Type B pancreatic cell (in vitro differentiated cells): ENCODE measurements around the gene ENKD1. TPM values are rescaled to one million over a fixed set of nuclear protein-coding genes. Genes with fewer than 3 reads are reported as not detected.
A peak's percentile ranks its signal among the peaks of the same experiment; 100 is the strongest.

ENCODE experiments used
- DNase-seq: peaks from one replicate; pipeline ENCODE4 v3.0.0; 2021; ENCODE audit warnings: mixed read lengths; ENCODE audit not compliant: unreplicated experiment; ENCODE audit errors: extremely low spot score
- H3K27ac Mint-ChIP-seq: 2 replicates; pipeline ENCODE4 v1.8.0; 2021; ENCODE audit warnings: mild to moderate bottlenecking, mixed read lengths
- H3K27me3 Mint-ChIP-seq: 2 replicates; pipeline ENCODE4 v1.8.0; 2021; ENCODE audit warnings: mixed read lengths
- H3K36me3 Mint-ChIP-seq: 2 replicates; pipeline ENCODE4 v1.8.0; 2021; ENCODE audit warnings: mixed read lengths
- H3K4me1 Mint-ChIP-seq: one replicate; pipeline ENCODE4 v1.8.0; 2021; ENCODE audit warnings: mixed read lengths; ENCODE audit not compliant: unreplicated experiment
- H3K4me3 Mint-ChIP-seq: 2 replicates; pipeline ENCODE4 v1.8.0; 2021; ENCODE audit warnings: mild to moderate bottlenecking, mixed read lengths
- H3K9me3 Mint-ChIP-seq: 2 replicates; pipeline ENCODE4 v1.8.0; 2021; ENCODE audit warnings: mixed read lengths
- total RNA-seq: library from RNA; stranded (reverse); gene quantifications from 2 replicates; pipeline ENCODE4 v1.2.1, GENCODE V29; 2021; ENCODE audit warnings: low replicate concordance
- TF ChIP-seq, protein P1 (sequence below): fragments of 200-600 bp; sonication (generic); conservative IDR thresholded peaks from 2 replicates; pipeline ENCODE4 v1.5.0; 2021; ENCODE audit warnings: antibody characterized with exemption, mild to moderate bottlenecking

ENKD1 gene
- total RNA-seq, 1 donor from 2014 or later, result 18.8 TPM

DNA sequence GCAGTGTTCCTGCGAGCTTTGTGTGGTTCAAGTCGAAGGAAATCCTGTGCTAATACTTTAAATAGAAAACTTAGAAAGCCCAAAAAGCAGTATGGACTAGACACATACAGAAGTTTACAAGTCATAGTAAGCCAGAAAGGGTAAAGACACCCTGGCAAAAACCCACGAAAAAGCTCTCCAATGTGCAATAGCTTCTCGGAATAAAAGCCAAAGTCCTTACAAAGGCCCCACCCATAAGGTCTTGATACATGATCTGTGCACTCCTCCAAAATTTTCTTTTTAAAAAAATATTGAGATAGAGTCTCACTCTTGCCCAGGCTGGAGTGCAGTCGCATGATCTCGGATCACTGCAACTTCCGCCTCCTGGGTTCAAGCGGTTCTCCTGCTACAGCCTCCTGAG, 10.4 kb upstream of the ENKD1 start:
- no peaks in the 10 kb centered on the region for H3K9me3 Mint-ChIP-seq
- TF ChIP-seq, protein P1, sequence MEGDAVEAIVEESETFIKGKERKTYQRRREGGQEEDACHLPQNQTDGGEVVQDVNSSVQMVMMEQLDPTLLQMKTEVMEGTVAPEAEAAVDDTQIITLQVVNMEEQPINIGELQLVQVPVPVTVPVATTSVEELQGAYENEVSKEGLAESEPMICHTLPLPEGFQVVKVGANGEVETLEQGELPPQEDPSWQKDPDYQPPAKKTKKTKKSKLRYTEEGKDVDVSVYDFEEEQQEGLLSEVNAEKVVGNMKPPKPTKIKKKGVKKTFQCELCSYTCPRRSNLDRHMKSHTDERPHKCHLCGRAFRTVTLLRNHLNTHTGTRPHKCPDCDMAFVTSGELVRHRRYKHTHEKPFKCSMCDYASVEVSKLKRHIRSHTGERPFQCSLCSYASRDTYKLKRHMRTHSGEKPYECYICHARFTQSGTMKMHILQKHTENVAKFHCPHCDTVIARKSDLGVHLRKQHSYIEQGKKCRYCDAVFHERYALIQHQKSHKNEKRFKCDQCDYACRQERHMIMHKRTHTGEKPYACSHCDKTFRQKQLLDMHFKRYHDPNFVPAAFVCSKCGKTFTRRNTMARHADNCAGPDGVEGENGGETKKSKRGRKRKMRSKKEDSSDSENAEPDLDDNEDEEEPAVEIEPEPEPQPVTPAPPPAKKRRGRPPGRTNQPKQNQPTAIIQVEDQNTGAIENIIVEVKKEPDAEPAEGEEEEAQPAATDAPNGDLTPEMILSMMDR, result no peak
- H3K27ac Mint-ChIP-seq, result peak overlapping the region; percentile 88
- no peaks in the 10 kb centered on the region for H3K36me3 Mint-ChIP-seq
- H3K4me3 Mint-ChIP-seq, result no peak overlapping the region
- no peaks in the 10 kb centered on the region for H3K27me3 Mint-ChIP-seq
- peaks cover 22% of the 10 kb centered on the region for H3K4me1 Mint-ChIP-seq
- DNase-seq, result no peak

DNA sequence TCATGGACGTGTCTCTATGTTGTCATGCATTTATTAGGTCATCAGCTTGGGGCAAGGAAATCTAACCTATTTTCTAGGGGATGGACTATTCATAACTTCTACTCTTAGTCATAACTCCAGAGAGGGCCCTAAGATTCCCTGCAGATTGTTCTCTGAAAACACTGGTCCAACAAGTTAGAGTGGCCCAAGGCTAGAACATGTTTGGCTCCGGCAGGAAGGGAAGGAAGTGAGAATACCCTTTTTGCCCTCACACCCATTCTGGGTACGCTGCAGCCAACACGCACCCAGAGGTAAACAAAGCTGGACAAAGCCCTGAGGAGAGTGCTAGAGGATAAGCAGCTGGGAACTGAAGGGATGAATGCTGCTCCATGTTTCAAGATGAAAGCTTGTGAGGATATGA, 10.0 kb upstream of the ENKD1 start:
- H3K27me3 Mint-ChIP-seq, result no peaks in the 10 kb centered on the region
- peak overlapping the region; percentile 55 for H3K4me3 Mint-ChIP-seq
- no peaks in the 10 kb centered on the region for H3K36me3 Mint-ChIP-seq
- no peak for DNase-seq
- H3K27ac Mint-ChIP-seq, result peak overlapping the region; percentile 88
- H3K9me3 Mint-ChIP-seq, result no peaks in the 10 kb centered on the region
- TF ChIP-seq, protein P1, result no peak
- peaks cover 22% of the 10 kb centered on the region for H3K4me1 Mint-ChIP-seq

DNA sequence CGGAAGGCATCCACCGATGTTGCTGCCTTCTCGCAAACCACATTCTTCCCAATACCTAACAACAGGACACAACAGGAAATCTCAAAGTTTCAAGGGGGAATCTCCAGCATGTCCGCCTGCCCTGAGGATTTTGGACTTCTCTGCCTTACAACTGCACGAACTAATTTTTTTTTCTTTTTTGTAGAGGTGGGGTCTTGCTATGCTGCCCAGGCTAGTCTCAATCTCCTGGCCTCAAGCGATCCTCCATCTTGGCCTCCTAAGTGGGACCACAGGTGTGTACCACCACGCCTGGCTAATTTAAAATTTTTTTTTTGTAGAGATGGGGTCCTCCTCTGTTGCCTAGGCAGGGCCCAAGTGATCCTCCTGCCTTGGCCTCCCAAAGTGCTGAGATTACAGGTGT, 9.4 kb upstream of the ENKD1 start:
- no peaks in the 10 kb centered on the region for H3K27me3 Mint-ChIP-seq
- H3K36me3 Mint-ChIP-seq, result no peaks in the 10 kb centered on the region
- H3K9me3 Mint-ChIP-seq, result no peaks in the 10 kb centered on the region
- DNase-seq, result no peak
- H3K4me1 Mint-ChIP-seq, result peaks cover 22% of the 10 kb centered on the region
- no peak overlapping the region for H3K4me3 Mint-ChIP-seq
- peak overlapping the region; percentile 88 for H3K27ac Mint-ChIP-seq
- TF ChIP-seq, protein P1, result no peak

DNA sequence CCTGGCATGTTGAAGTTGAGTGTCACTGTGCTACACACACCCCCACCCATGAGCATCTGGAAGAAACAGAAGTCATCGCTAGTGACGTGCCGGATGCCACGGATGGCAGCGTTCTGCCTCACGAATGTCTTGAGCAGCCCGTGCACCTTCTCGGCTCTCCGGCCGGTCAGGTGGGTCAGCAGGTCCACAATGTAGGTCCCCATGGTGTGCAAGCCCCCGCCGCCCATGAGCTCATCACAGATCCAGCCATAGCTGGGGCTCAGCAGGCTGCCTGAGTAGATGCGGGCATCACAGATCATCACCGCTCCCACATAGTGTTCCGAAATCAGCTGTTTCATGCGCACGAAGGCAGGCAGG, 9.0 kb upstream of the ENKD1 start:
- H3K36me3 Mint-ChIP-seq, result no peaks in the 10 kb centered on the region
- H3K4me1 Mint-ChIP-seq, result peaks cover 22% of the 10 kb centered on the region
- H3K9me3 Mint-ChIP-seq, result no peaks in the 10 kb centered on the region
- H3K4me3 Mint-ChIP-seq, result no peak overlapping the region
- H3K27ac Mint-ChIP-seq, result no peak overlapping the region
- TF ChIP-seq, protein P1, result no peak
- H3K27me3 Mint-ChIP-seq, result no peaks in the 10 kb centered on the region
- DNase-seq, result no peak

DNA sequence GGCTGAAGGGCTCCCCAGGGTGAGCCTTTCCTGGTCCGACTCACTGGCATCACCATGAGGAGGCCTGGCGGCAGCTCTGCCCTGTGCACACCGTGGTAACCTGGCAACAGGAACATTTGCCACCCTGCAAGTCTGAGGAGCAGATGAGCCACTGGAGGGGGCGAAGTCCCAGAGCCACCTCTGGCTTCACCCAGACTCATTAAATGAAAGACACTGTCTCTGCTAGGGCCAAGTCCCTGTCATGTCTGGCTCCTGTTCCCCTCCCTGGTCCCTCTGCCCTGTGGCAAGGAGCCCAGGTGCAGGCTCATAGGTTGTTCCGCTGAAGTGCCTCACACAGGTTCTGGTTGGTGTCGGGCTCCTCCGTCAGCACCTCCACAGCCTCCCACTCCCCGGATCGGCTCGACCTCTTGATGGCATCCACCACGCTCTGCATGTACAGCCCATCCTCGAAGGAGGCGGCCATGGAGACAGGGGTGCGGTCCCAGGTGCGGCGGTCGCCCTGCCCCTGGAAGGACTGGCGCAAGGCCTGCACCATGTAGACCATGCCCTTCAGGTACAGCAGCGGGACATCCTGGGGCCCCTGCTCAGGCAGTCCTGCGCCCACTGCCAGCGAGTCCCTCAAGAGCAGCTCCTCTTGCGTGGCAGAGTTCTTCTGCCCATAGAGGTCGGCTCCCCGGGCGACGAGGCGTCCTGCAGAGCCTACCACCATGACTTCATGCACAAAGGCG, 8.5 kb upstream of the ENKD1 start:
- Mint-ChIP-seq H3K4me3 (no peak overlapping the region), H3K27ac (no peak overlapping the region), H3K9me3 (no peaks in the 10 kb centered on the region), H3K27me3 (no peaks in the 10 kb centered on the region), H3K36me3 (no peaks in the 10 kb centered on the region), H3K4me1 (peaks cover 22% of the 10 kb centered on the region)
- TF ChIP-seq, protein P1, result no peak
- DNase-seq, result no peak
